ENCODE data around the gene ZIC4.

ZIC4 gene

GRCh38 chr3:147364771-147365170 lies 41.6 kb downstream of the ZIC4 start:
- Histone ChIP-seq H3K9ac (ENCODE audit: low read depth, low read length) (no peak overlapping the region), H3K36me3 (ENCODE audit: control insufficient read depth, insufficient read depth, low read length) (no peaks in the 10 kb centered on the region), H3K9me3 (ENCODE audit: control insufficient read depth, insufficient read depth, low read length) (no peaks in the 10 kb centered on the region), H3K27me3 (ENCODE audit: control insufficient read depth, insufficient read depth, low read length) (peaks cover 97% of the 10 kb centered on the region), H3K4me3 (ENCODE audit: low read depth, low read length) (no peak overlapping the region), H3K4me1 (ENCODE audit: control insufficient read depth, insufficient read depth, low read length) (peaks cover 44% of the 10 kb centered on the region), H3K27ac (ENCODE audit: low read depth, low read length) (no peak overlapping the region)

- H3K27me3 ChIP-seq (ENCODE audit: control insufficient read depth, insufficient read depth, low read length), result peaks cover 97% of the 10 kb centered on the region
- peak overlapping the region; percentile 19; the same call in 1 of the 2 replicates for H3K4me3 ChIP-seq (ENCODE audit: low read depth, low read length)
Measured at GRCh38 chr3:147361454-147362420, 44.6 kb downstream of the ZIC4 start.

GRCh38 chr3:147360646-147361453 lies 45.5 kb downstream of the ZIC4 start:
- peak overlapping the region; percentile 19; the same call in 1 of the 2 replicates for H3K4me3 ChIP-seq (ENCODE audit: low read depth, low read length)
- H3K27ac ChIP-seq (ENCODE audit: low read depth, low read length), result no peak overlapping the region
- no peaks in the 10 kb centered on the region for H3K9me3 ChIP-seq (ENCODE audit: control insufficient read depth, insufficient read depth, low read length)
- H3K27me3 ChIP-seq (ENCODE audit: control insufficient read depth, insufficient read depth, low read length), result peaks cover 97% of the 10 kb centered on the region
- H3K9ac ChIP-seq (ENCODE audit: low read depth, low read length), result no peak overlapping the region
- peaks cover 51% of the 10 kb centered on the region for H3K4me1 ChIP-seq (ENCODE audit: control insufficient read depth, insufficient read depth, low read length)
- H3K36me3 ChIP-seq (ENCODE audit: control insufficient read depth, insufficient read depth, low read length), result no peaks in the 10 kb centered on the region

More at GRCh38 chr3:147361454-147362420, 44.6 kb downstream of the ZIC4 start:
- H3K9me3 ChIP-seq (ENCODE audit: control insufficient read depth, insufficient read depth, low read length), result no peaks in the 10 kb centered on the region
- no peaks in the 10 kb centered on the region for H3K36me3 ChIP-seq (ENCODE audit: control insufficient read depth, insufficient read depth, low read length)
- H3K27ac ChIP-seq (ENCODE audit: low read depth, low read length), result no peak overlapping the region
- peaks cover 44% of the 10 kb centered on the region for H3K4me1 ChIP-seq (ENCODE audit: control insufficient read depth, insufficient read depth, low read length)
- no peak overlapping the region for H3K9ac ChIP-seq (ENCODE audit: low read depth, low read length)

- H3K9ac ChIP-seq (ENCODE audit: low read depth, low read length), result no peak overlapping the region
- no peak overlapping the region for H3K4me3 ChIP-seq (ENCODE audit: low read depth, low read length)
- H3K4me1 ChIP-seq (ENCODE audit: control insufficient read depth, insufficient read depth, low read length), result peaks cover 59% of the 10 kb centered on the region
- peaks cover 97% of the 10 kb centered on the region for H3K27me3 ChIP-seq (ENCODE audit: control insufficient read depth, insufficient read depth, low read length)
- H3K36me3 ChIP-seq (ENCODE audit: control insufficient read depth, insufficient read depth, low read length), result no peaks in the 10 kb centered on the region
- H3K9me3 ChIP-seq (ENCODE audit: control insufficient read depth, insufficient read depth, low read length), result no peaks in the 10 kb centered on the region
- H3K27ac ChIP-seq (ENCODE audit: low read depth, low read length), result no peak overlapping the region
Measured at GRCh38 chr3:147360051-147360439, 46.3 kb downstream of the ZIC4 start.

- Histone ChIP-seq H3K4me1 (ENCODE audit: control insufficient read depth, insufficient read depth, low read length) (peaks cover 65% of the 10 kb centered on the region), H3K9ac (ENCODE audit: low read depth, low read length) (no peak overlapping the region; the same call in 1 of the 2 replicates), H3K4me3 (ENCODE audit: low read depth, low read length) (peak overlapping the region; percentile 10), H3K9me3 (ENCODE audit: control insufficient read depth, insufficient read depth, low read length) (no peaks in the 10 kb centered on the region), H3K36me3 (ENCODE audit: control insufficient read depth, insufficient read depth, low read length) (no peaks in the 10 kb centered on the region), H3K27ac (ENCODE audit: low read depth, low read length) (no peak overlapping the region), H3K27me3 (ENCODE audit: control insufficient read depth, insufficient read depth, low read length) (peaks cover 97% of the 10 kb centered on the region)
Measured at GRCh38 chr3:147359177-147360050, 46.9 kb downstream of the ZIC4 start.

GRCh38 chr3:147358144-147358992 lies 48.0 kb downstream of the ZIC4 start:
- Histone ChIP-seq H3K27ac (ENCODE audit: low read depth, low read length) (no peak overlapping the region), H3K9me3 (ENCODE audit: control insufficient read depth, insufficient read depth, low read length) (no peaks in the 10 kb centered on the region), H3K27me3 (ENCODE audit: control insufficient read depth, insufficient read depth, low read length) (peaks cover 97% of the 10 kb centered on the region), H3K36me3 (ENCODE audit: control insufficient read depth, insufficient read depth, low read length) (no peaks in the 10 kb centered on the region), H3K4me3 (ENCODE audit: low read depth, low read length) (peak overlapping the region; percentile 10; the same call in 1 of the 2 replicates), H3K4me1 (ENCODE audit: control insufficient read depth, insufficient read depth, low read length) (peaks cover 70% of the 10 kb centered on the region), H3K9ac (ENCODE audit: low read depth, low read length) (no peak overlapping the region)

GRCh38 chr3:147356909-147357900 lies 49.1 kb downstream of the ZIC4 start:
- Histone ChIP-seq H3K27ac (ENCODE audit: low read depth, low read length) (no peak overlapping the region), H3K9ac (ENCODE audit: low read depth, low read length) (no peak overlapping the region), H3K4me3 (ENCODE audit: low read depth, low read length) (peak overlapping the region; percentile 26; the same call in 1 of the 2 replicates), H3K9me3 (ENCODE audit: control insufficient read depth, insufficient read depth, low read length) (no peaks in the 10 kb centered on the region), H3K4me1 (ENCODE audit: control insufficient read depth, insufficient read depth, low read length) (peaks cover 70% of the 10 kb centered on the region), H3K36me3 (ENCODE audit: control insufficient read depth, insufficient read depth, low read length) (no peaks in the 10 kb centered on the region), H3K27me3 (ENCODE audit: control insufficient read depth, insufficient read depth, low read length) (peaks cover 100% of the 10 kb centered on the region)

- H3K9ac ChIP-seq (ENCODE audit: low read depth, low read length), result no peak overlapping the region
- no peak overlapping the region for H3K27ac ChIP-seq (ENCODE audit: low read depth, low read length)
- no peaks in the 10 kb centered on the region for H3K36me3 ChIP-seq (ENCODE audit: control insufficient read depth, insufficient read depth, low read length)
- no peak overlapping the region for H3K4me3 ChIP-seq (ENCODE audit: low read depth, low read length)
- peaks cover 91% of the 10 kb centered on the region for H3K27me3 ChIP-seq (ENCODE audit: control insufficient read depth, insufficient read depth, low read length)
- no peaks in the 10 kb centered on the region for H3K9me3 ChIP-seq (ENCODE audit: control insufficient read depth, insufficient read depth, low read length)
- peaks cover 67% of the 10 kb centered on the region for H3K4me1 ChIP-seq (ENCODE audit: control insufficient read depth, insufficient read depth, low read length)
Measured at GRCh38 chr3:147356145-147356908, 50.0 kb downstream of the ZIC4 start.

GRCh38 chr3:147355753-147356090 lies 50.6 kb downstream of the ZIC4 start:
- H3K9ac ChIP-seq (ENCODE audit: low read depth, low read length), result no peak overlapping the region
- no peaks in the 10 kb centered on the region for H3K9me3 ChIP-seq (ENCODE audit: control insufficient read depth, insufficient read depth, low read length)
- H3K36me3 ChIP-seq (ENCODE audit: control insufficient read depth, insufficient read depth, low read length), result no peaks in the 10 kb centered on the region
- H3K27ac ChIP-seq (ENCODE audit: low read depth, low read length), result no peak overlapping the region
- H3K4me3 ChIP-seq (ENCODE audit: low read depth, low read length), result no peak overlapping the region
- peaks cover 85% of the 10 kb centered on the region for H3K27me3 ChIP-seq (ENCODE audit: control insufficient read depth, insufficient read depth, low read length)
- H3K4me1 ChIP-seq (ENCODE audit: control insufficient read depth, insufficient read depth, low read length), result peaks cover 61% of the 10 kb centered on the region
